HFF-Myc (cell line): Measurements from ENCODE around the gene COPS2.
"Not testable (repeated sequence)": the region's sequence is repeated elsewhere in the genome, so short reads cannot be mapped to it uniquely, and the experiment has no call there.

Experiments
- DNase-seq: peaks from one replicate; pipeline ENCODE4 v3.0.0-alpha.2; 2011; ENCODE audit warnings: low read depth; ENCODE audit errors: extremely low read depth
- H3K4me3 ChIP-seq: replicated peaks from 2 replicates; pipeline ENCODE4 v1.5.1; 2011; ENCODE audit warnings: low read depth, mild to moderate bottlenecking, control low read depth, low read length
- TF ChIP-seq, protein P1 (sequence below): IDR thresholded peaks from 2 replicates; pipeline ENCODE4 v1.5.1; 2012; ENCODE audit warnings: mild to moderate bottlenecking, low read depth, low read length, control low read depth; ENCODE audit errors: missing control alignments

Gene COPS2

DNA sequence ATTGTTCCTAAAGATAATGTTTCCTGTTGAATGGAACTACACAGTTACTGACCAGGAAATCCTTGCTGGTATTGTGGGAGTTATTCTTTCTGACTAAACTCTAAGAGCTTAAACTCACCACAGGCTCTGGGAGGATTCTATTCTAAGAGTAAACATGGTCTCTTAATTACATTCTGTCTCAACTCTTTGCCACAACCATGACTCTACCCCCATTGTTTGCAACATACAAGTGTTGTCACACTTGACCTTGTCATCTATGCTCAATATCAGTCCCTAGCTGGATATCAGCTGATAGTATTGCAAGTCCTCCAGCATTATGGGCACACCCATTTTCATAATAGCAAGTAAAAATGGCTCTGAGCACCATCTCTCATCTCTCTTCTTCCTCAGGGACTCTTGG, 79.5 kb downstream of the COPS2 start:
- no peak for DNase-seq
- H3K4me3 ChIP-seq: no peak overlapping the region
- TF ChIP-seq, protein P1, sequence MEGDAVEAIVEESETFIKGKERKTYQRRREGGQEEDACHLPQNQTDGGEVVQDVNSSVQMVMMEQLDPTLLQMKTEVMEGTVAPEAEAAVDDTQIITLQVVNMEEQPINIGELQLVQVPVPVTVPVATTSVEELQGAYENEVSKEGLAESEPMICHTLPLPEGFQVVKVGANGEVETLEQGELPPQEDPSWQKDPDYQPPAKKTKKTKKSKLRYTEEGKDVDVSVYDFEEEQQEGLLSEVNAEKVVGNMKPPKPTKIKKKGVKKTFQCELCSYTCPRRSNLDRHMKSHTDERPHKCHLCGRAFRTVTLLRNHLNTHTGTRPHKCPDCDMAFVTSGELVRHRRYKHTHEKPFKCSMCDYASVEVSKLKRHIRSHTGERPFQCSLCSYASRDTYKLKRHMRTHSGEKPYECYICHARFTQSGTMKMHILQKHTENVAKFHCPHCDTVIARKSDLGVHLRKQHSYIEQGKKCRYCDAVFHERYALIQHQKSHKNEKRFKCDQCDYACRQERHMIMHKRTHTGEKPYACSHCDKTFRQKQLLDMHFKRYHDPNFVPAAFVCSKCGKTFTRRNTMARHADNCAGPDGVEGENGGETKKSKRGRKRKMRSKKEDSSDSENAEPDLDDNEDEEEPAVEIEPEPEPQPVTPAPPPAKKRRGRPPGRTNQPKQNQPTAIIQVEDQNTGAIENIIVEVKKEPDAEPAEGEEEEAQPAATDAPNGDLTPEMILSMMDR: no peak

GRCh38 chr15:49074589-49075287, 80.7 kb downstream of the COPS2 start:
- not testable (repeated sequence) for DNase-seq, H3K4me3 ChIP-seq
